ENCODE data around the gene PSME1.
"Not testable (repeated sequence)": the region's sequence is repeated elsewhere in the genome, so short reads cannot be mapped to it uniquely, and the experiment has no call there.

PSME1 gene

DNA sequence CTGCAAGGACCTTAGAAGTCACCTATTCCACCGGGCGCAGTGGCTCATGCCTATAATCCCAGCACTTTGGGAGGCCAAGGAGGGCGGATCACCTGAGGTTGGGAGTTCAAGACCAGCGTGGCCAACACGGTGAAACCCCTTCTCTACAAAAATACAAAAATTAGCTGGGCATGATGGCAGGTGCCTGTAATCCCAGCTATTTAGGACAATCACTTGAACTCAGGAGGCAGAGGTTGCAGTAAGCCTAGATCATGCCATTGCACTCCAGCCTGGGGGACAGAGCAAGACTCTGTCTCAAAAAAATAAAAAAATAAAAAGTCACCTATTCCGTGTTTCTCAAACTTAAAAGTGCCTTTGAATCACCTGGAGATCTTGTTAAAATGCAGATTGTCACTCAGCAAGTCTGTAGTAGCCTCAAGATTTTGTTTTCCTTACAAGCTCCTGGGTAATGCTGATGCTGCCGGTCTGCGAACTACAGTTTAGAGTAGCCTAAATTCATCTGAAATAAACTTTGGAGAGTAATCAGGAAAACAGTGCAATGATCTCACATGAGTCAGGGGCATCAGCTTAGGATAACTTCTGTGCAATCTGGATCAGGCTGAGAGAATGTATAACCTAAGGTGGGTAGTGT, 30.3 kb upstream of the PSME1 start:
- not testable (repeated sequence) for DNase-seq (ENCODE audit: low spot score)

DNA sequence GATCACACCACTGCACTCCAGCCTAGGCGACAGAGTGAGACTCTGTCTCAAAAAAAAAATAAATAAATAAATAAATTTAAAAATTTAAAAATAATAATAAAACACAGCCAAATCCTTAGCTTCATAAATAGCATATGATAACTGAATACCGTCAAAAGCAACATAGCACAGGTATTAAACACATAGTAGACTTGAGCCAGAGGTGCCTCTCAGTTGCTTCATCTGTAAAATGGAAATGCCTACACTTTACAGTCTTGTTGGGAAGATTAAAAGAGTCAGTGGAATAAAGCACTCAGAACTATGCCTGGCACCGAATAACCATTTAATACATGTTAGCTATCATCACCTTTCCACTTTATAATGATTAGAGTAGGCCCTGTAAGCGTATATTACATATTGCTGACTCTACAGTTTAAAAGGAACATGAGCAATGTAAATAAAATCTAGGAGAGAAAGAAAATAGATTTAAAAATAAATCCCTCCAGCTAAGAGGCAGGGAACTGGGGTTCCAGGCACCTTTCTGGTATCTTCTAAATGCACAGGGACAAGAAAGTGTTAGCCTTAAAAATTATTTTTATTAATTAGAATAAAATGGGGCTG, 29.2 kb upstream of the PSME1 start:
- no peak for DNase-seq (ENCODE audit: low spot score)

DNA sequence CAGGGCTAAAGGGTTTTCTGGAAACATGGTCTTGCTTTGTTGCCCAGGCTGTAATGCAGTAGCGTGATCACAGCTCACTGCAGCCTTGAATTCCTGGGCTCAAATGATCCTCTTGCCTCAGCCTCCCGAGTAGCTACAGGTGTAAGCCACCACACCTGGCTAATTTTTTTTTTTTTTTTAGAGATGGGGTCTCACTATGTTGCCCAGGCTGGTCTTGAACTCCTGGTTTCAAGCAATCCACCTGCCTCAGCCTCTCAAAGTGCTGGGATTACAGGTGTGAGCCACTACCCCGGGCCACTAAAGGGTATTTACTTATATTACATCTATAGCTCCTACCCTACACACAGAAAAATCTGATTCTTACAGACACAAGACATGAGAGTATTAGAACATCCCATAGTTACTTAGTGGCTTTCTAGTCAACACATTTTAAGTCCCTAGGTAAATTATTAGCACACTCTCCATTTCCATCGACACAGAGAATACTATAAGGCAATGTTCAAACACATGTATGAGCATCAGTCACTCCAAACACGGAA, 27.6 kb upstream of the PSME1 start:
- DNase-seq (ENCODE audit: low spot score), result no peak

DNA sequence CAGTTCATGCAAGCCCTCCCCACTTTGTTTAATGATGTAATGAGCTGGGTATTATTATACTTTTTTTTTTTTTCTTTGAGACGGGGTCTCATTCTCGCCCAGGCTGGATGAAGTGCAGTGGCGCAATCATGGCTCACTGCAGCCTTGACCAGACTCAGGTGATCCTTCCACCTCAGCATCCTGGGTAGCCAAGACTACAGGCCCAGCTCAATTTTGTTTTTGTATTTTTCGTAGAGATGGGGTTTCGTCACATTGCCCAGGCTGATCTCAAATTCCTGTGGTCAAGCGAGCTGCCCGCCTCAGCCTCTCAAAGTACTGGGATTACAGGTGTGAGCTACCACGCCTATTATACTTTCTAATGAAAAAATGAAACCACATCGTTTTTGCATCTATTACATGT, 25.9 kb upstream of the PSME1 start:
- DNase-seq (ENCODE audit: low spot score), result no peak

DNA sequence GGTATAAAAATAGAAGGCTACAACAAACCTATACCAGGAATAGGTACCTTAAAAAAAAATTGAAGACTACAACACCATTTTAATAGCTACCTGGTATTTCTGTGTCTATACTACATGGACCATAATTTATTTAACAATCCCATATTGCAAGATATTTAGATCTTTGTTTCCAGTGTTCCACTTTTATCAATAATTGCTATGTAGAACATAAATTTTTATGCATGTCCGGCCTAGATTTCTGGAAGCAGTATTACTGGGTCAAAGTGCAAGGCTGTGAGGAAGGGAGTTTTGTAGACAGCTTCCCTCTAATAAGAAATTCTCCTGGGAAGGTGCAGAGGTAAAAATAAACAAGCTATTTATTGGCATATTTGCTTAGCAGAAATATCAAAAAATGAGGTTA, 25.5 kb upstream of the PSME1 start:
- DNase-seq (ENCODE audit: low spot score), result no peak

DNA sequence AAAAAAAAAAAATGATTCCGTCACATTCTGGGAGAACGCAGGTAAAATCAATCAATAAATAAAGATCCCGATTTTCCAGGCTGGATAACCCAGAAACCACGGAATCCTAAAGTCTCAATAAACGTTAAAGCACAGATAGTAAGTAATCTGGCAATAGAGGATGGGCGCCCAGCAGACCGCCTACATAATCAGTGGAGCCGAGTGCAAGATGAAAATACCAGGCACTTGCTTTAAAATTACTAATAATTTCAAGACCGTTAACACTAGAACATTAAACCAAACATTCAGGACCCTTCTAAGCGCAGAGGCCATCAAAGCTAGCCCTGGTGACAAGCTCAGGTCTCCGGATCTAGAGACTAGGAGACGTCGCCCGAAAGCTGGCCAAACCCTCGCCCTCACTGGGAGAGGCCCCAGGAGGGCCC, 22.6 kb upstream of the PSME1 start:
- no peak for DNase-seq (ENCODE audit: low spot score)

DNA sequence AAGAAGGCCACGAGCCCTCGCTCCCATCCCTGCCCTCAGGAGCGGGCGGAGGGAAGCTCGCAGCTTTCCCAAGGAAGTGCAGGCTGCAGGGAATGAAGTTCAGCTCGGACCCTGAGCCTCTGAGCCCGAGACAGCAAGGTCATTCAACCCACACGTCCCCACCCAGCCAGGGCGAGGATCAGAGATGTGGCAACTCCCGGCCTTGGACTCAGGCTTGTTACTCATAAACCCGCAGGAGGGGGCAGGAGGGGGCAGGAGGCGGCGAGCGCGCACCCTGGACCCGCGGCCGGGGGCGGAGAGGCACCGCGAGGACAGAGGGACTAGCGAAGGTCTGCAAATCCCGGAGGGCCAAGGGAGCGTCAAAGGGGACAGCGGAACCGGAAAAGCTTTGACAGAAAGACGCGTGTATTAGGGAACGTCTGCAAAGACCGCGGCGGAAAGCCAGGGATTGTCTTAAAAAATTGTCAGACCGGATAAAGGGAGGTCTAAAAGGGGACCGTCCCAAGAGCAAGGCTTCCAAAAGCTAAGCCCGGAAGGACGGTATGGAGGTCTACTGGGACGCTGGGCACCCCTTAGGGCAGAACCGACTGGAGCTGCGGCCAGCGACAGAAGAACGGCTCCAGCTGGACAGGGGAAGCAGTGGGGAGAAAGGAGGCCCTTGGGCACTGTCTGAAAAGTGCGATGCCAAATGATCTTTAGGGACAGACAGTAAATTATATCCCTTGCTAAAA, 22.0 kb upstream of the PSME1 start:
- peak; percentile 84 for DNase-seq (ENCODE audit: low spot score)

DNA sequence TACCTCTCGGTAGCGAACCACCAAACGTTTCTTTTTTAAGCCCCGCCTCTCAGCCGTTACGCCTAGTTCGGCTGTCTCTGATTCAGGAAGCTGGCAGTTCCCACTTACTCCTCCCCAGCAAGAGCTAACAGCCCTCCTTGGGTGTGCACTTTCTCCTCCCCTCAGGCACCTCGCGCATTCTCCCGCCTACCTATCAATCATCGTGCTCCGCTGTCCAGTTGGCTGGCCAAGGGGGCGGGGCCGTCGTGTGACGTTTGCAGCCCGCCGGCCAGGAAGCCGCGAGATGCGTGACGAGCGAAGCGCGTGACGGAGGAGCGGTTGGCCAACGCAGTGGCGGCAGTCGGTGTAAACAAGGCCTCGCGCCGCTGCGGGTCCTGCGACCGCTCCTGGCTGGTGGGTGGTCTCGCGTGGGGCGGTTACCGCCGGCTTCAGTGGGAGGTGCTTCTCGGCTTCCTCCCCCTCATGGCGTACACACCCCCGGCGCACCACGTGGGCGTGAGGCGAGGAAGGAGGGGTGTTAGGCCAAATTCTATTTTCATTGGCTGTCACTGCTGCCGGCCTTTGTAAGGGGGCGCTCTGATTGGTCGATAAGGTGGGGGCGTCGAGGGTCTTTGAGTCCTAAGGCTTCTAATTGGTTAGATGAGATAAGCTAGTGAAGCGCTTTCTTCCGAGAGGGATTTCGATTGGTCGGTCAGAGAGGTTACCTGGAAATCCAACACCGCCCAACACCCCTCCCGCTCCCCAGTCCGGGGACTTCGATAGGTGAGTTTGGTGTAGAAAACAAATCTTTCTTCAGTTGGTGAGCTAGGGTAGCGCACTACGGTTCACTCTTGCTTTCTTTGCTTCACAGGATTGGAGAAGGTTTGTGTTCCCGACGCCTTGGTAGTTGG, 21.2 kb upstream of the PSME1 start, which contains the start of the genes DCAF11 and NRL:
Gene DCAF11 (plus strand): TSS at position 246 of the 890 bp plus-strand sequence. CDS start 818 bp downstream, outside the sequence.
Gene NRL (minus strand): TSS at position 418 of the 890 bp plus-strand sequence. CDS start 32,101 bp downstream, outside the sequence.
- DNase-seq (ENCODE audit: low spot score), result peak; percentile 100

DNA sequence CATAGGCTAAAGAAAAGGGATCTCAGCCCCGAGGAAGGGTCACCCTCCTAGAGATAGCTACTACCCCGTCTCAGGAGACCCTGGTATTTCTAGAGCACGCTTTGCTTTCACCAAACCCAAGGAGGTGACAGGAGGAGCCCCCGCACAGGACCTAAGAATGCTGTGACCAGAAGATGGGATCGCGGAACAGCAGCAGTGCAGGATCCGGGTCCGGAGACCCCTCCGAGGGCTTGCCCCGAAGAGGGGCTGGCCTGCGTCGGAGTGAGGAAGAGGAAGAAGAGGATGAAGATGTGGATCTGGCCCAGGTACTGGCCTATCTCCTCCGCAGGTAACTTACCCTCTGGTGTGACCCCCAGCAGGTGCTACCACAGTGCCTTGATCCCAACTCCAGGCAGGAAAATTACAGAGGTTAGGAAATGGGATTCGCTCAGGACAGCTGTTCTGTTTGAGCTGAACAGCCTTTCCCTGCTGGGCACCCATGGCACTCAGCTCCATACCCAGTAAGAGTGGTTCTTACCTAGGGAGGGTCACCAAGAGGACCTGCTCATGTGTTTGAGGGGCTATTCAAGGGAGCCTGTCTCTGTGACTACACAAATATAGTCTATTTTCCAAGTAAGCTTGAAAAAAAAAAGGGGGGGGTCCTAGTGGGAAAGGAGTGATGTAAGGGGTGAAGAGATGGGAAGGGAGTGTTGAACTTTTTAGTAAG, 20.4 kb upstream of the PSME1 start:
- no peak for DNase-seq (ENCODE audit: low spot score)

DNA sequence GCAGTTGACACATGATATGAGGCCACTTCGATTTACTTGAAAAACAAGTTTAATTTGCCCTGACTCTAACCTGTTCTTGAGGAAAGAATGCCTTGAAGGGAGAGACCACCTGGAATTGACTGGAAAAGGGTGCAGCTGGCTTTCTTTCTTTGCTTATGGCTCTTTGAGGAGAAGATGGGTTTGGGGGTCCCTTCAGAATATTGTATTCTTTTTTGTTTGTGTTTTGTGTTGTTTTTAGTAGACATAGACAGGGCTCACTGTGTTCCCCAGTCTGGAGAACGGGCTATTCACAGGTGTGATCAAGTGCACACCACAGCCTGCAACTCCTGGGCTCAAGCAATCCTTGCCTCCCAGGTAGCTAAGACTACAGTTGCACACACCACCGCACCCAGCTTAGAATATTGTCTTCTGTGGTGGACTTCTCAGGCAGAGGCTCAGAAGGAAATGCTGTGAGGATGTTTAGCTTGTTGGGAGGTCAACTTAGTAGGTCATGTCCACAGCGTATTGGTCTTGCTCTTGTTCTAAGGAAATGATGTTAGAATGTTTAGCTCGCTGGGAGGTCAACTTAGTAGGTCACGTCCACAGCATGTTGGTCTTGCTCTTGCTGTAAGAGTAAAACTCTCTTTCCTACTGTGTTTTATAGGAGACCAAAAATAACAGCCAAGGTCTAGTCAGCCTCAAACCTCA, 19.7 kb upstream of the PSME1 start:
- peak; percentile 52 for DNase-seq (ENCODE audit: low spot score)

DNA sequence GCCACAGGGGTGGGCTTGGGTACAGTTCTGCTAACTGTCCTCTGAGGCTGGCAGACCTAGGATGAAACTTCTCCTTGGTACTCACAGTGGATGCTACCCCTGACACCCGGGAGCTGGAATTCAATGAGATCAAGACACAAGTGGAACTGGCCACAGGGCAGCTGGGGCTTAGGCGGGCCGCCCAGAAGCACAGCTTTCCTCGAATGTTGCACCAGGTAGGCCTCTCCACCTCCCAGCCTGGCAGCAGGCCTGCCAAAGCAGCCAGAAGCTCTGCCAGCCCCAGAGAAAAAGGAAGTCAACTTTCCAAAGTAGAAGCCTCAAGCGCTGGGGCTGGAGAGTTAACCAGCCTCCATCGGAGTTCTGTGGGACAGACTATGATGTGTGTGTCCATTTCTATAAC, 18.8 kb upstream of the PSME1 start:
- peak; percentile 30 for DNase-seq (ENCODE audit: low spot score)

DNA sequence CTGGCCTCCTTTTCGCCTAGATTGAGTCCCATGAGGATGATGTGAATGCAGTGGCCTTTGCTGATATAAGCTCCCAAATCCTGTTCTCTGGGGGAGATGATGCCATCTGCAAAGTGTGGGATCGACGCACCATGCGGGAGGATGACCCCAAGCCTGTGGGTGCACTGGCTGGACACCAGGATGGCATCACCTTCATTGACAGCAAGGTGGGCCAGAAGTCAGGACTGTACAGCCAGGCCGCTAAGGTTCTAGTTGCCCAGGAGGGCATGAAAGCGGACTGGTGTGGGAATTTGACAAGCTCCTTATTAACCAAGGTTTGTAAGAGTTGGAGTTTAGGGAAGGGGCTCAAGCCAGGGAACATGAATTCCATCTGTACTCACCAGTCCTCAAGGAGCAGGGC, 16.3 kb upstream of the PSME1 start:
- no peak for DNase-seq (ENCODE audit: low spot score)

DNA sequence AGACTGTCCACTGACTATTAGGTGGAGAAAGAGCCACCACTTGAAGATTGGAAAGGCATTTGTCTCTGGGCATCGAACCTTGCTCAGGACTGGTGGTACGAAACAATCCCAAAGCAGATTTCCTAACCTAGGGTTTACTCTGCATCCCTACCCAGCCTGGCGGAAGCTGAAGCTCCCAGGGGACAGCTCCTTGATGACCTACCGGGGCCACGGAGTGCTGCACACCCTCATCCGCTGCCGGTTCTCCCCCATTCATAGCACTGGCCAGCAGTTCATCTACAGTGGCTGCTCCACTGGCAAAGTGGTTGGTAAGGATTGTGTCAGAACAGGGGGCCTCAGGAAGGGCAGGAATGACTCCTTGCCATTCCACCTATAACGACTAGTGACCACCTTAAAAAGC, 14.8 kb upstream of the PSME1 start:
- no peak for DNase-seq (ENCODE audit: low spot score)

DNA sequence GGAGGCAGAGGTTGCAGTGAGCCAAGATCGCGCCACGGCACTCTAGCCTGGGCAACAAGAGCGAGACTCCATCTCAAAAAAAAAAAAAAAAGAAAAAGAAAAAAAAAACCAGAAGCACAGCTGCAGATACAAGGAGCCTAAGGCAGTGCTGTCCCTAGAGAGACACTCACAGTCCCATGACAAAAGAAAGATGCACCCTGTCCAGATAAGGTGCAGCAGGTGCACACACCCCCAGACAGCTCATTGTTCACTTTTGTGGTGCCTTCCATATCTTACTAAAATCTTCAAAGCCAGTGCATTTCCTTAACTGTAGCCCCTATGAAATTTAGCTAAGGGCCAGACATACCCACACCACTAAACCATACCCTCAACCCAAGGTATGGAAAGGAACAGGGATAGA, 13.6 kb upstream of the PSME1 start:
- no peak for DNase-seq (ENCODE audit: low spot score)

DNA sequence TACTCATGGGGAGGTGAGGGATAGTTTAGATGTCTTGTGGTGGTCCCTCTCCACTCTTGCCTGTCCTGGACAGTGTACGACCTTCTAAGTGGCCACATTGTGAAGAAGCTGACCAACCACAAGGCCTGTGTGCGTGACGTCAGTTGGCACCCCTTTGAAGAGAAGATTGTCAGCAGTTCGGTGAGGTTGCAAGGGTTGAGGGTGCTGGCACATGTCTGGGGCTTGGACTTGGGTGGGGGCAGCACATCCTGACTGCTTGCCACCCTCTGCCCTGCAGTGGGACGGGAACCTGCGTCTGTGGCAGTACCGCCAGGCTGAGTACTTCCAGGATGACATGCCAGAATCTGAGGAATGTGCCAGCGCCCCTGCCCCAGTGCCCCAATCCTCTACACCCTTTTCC, 13.1 kb upstream of the PSME1 start:
- DNase-seq (ENCODE audit: low spot score), result peak; percentile 74

DNA sequence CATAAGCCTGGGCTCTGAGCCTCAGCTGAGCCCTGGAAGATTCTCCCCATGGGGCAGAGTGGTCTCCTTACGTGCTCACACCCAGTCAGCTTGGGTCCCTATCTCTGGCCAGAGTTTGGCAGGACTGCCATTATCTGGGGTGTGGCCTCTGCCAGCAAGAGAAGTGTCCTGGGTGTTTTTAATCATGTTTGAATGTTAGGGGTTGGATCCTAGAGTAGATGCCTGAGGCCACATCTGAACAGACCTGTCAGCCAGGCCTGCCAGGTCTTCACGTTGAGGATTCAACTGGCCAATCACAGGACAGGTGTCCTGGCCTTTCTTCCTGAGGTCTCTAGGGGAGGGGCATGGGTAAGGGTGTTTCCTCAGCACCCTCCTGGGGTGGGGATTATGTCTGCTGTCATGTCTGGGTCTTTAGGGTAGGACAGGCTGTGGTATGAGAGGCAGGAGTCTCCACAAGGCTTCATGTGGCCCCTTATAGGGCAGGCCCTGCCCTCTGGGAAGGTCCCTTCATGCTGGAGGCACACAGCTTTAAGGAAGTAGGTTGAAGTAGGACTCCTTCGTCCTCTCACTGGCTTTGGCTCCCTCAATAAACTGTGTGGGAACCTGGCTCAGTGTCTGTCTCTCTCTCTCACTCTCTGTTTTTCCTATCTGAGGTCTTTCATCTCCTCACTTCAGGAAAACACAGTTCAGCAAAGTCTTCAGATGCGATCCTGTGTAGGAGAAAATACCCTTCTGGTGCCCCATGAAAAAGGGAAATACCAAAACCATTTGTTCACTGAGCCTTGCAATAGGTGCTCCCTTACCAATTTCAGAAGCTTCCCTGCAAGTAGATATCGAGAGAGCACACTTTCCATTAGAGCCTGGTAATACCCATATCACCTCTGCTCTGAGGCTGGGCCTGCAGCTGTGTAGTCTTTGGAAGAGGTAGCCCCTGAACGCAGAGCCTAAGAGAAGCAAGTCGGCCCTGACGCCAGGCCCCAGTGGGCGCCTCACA, 12.3 kb upstream of the PSME1 start:
- peak; percentile 90 for DNase-seq (ENCODE audit: low spot score)

DNA sequence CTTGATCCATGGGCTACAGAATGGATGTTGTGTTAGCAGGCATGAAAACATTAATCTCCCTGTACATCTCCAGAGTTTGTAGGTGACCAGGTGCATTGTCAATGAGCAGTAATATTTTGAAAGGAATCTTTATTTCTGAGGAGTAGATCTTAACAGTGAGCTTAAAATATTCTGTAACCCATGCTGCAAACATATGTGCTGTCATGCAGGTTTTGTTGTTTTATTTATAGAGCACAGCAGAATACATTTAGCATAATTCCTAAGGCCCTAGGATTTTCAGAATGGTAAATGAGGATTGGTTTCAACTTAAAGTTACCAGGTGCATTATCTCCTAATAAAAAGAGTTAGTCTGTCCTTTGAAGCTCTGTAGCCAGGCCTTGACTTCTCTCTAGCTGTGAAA, 9.1 kb upstream of the PSME1 start:
- peak; percentile 4 for DNase-seq (ENCODE audit: low spot score)

DNA sequence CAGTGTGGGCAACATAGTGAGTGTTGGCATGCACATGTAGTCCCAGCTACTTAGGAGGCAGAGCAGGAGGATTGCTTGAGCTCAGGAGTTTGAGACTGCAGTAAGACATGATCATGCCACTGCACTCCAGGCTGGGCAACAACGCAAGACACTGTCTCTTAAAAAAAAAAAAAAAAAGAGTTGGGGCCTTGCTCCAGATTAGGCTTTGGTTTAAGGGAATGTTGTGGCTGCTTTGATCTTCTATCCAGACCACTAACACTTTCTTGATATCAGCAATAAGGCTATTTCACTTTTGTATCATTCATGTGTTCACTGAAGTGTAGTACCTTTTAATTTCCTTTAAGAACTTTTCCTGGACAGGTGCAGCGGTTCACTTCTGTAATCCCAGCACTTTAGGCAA, 8.3 kb upstream of the PSME1 start:
- DNase-seq (ENCODE audit: low spot score), result peak; percentile 4

DNA sequence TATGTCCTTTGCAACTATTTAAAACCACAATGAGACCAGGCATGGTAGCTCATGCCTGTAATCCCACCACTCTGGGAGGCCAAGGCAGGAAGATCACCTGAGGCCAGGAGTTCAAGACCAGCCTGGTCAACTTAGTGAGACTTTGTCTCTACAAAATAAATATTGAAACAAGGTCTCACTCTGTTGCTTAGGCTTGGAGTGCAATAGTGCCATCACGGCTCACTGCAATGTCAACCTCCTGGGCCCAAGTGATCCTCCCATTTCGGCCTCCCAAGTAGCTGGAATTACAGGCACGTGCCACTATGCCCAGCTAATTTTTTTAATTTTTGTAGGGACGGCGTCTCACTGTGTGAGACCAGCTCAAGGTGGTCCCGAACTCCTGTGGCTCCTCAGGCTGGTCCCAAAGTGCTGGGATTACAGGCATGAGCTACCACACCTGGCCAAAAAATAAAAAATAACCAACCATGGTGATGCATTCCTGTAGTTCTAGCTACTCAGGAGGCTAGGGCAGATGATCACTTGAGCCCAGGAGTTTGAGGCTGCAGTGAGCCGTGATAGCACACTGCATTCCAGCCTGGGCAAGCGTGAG, 6.5 kb upstream of the PSME1 start:
- DNase-seq (ENCODE audit: low spot score), result no peak

Data from hematopoietic multipotent progenitor cell treated with erythropoietin and hydrocortisone succinate and interleukin-3 and kit ligand, for 17 days (in vitro differentiated cells).